NOMO-1 (cell line): Measurements from ENCODE around the gene MAFG.

Source experiments
- DNase-seq, 2 experiments: peaks; one replicate each; lab custom pipeline; 2025; ENCODE audit not compliant: unreplicated experiment in 2 of 2; lab: John Stamatoyannopoulos, UW

Gene MAFG

GRCh38 chr17:81900181-81900820, 27.2 kb downstream of the MAFG start:
- DNase-seq: no peak

- no peak for DNase-seq
Measured at GRCh38 chr17:81899514-81900166, 27.9 kb downstream of the MAFG start.

GRCh38 chr17:81898885-81899284, 28.6 kb downstream of the MAFG start:
- no peak for DNase-seq

GRCh38 chr17:81898029-81898866, 29.3 kb downstream of the MAFG start:
- no peak for DNase-seq

DNA sequence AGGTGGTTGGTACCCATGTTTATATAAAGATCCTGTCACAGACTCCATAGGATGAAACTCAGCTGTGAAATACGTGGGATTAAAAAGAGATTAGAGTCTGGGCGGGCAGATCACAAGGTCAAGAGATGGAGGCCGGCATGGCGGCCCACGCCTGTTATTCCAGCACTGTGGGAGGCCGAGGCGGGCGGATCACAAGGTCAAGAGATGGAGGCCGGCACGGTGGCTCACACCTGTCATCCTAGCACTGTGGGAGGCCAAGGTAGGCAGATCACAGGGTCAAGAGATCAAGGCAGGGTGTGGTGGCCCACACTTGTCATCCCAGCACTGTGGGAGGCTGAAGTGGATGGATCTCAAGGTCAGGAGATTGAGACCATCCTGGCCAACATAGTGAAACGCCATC, 32.1 kb downstream of the MAFG start:
- no peak for DNase-seq

GRCh38 chr17:81891303-81891552, 36.3 kb downstream of the MAFG start:
- DNase-seq: no peak

- DNase-seq: peak in 1 of 2 experiments; percentile 16
Measured at GRCh38 chr17:81890447-81891302, 36.9 kb downstream of the MAFG start.

DNA sequence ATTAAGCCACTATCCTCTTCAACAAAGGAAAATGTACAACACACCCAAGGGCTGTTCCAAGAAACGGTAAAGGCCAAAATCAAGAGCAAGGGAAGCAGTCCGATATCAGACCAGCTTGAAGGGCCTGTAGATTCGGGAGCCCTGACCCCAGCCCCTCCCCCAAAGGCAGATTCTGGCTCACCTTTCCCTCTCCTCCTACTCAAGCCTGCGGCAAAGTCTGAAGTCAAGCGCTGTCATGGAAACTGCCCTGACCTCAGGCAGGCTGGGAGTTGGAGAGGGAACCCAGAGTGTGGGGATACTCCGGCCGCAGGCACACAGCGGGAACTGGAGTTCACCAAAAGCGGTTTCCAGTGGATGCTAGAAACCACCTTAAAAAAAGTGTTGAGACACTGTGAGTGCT, 37.9 kb downstream of the MAFG start:
- DNase-seq: no peak

DNA sequence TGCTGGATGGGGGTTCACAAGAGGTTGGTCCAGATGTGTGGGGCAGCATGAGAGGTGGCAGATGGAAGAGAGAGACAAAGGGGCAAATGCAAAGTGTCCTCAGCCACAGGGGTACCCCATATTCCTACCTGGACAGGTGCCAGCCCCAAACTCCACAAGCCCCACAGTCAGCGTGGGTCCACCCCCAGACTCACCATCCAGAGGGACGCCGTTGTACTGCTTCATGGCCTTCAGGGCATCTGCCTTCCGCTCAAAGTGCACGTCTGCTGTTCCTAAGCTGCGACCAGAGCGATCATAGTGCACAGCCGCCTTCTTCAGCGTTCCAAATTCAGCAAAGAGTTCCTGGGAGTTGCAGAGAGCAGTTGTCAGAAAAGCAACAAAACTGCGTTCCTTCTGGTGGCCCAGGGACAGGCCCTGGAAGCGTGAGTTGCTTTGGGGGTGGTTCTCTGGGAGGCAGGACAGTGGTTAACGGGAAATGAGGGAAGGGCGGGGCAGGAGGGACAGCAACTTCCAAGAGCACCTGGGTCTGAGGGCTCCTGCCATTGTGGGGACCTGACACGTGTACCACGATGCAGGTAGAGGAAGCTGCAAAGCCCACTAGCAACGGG, 38.4 kb downstream of the MAFG start:
- no peak for DNase-seq

DNA sequence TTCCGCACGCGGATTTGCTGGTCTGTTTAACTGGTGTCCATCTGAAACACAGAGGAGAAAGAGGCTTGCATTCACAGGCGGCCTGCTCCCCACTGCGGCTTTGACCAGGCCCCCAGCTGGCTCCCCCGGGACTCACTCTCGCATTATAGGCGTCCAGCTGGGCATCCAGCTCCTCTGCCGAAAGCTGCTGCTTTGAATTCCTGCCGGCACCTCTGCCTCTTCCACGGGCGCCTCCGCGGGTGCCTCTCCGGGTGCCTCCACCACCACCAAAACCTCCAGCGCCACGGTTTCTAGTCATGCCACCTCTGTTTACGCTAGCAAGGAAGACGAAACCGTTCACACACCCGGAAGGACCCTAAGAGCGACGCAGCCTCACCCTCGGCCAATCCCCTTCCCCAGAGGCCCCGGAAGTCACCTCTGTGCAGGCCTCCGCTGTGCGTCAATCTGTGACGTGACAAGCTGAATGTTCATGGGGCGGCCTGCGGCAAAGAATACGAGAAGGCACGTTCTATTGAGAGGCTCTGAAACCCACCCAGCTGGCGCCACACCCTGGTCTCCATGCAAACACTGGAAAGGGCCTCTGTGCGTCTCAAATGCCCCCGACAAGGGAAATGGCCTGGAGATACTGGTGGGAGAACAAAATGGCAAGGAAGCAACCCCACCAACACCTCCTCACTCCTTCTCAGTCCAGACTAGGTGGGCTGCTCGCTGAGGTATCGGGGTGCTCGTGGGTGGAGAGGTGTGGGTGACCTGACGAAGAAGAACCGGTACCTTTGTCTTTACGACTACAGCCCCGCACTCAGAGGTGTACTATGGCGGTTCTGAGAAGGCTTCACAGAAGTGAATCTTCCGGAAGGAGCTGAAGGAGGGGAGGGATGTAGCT, 39.2 kb downstream of the MAFG start:
- DNase-seq: no peak

GRCh38 chr17:81885869-81886548, 41.5 kb downstream of the MAFG start:
- no peak for DNase-seq

DNA sequence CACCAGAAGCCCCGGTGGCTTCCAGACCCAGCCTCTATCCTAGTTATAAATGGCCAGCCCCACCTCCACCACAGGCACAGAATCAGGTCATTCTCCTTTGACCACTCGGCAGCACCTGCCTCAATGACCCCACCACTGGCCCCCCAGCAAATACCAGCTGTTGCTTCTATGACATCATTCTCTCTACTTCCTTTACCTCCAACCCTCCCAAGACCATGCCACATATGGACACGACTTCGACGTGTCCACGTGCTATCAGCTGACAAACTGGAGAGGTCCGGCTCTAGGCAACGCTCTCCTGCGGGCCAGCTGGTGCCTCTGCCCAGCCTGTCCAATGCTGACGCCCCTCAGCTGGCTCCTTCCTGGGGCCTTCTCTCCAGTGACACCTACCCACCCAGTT, 42.1 kb downstream of the MAFG start:
- DNase-seq: no peak

DNA sequence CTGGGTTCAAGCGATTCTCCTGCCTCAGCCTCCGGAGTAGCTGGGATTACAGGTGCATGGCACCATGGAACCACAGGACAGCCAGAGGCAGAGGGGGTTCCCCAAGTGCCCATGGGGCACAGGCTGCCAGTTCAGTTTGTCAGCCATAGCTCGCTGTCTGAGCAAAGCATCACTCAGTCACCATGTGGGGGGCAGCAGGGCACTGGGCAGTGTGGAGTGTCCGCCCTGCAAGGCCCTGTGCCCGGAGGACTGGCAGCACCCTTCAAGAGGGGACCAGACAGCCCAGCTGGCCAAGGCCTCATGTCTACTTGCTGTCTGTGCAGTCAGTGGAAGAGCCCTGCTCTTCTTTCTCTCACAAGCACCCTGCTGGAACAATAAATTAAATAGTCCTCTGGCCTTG, 42.6 kb downstream of the MAFG start:
- DNase-seq: no peak

DNA sequence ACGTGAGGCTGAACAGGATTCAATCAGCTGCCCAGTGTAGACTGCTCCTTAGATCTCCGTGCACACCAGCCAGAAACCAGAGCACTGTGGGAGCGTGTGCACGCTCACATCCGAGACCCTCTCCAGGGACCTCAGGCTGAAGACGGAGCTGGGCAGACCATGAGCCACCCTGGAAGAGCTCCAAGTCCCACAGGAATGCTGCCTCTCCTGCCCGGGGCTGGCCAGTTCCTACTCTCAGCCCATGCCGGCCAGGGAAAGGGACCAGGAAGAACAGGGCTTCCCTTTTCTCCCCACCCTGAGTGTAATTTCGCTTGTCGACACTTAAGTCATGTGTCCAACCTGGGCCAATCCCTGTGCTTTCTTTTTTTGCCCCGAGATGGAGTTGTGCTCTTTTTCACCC, 43.0 kb downstream of the MAFG start:
- no peak for DNase-seq

DNA sequence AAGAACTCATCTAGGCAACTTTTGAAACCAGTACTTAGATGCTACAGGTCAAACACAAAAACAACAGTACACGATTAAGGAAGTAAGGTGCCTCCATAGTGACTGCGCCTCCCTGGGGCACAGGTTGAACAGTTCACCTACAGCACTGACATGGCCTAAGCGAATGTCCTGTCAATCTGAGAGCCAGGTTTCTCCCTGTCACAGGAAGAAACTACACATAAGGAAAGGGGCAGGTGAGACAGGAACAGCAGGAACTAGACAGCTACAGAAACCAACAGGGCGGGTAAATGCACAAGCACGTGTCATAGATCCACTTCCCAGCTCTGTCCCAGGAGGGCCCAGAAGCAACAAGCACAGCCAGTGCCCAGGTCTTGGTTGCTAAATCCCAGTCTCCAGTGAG, 48.4 kb downstream of the MAFG start:
- no peak for DNase-seq

DNA sequence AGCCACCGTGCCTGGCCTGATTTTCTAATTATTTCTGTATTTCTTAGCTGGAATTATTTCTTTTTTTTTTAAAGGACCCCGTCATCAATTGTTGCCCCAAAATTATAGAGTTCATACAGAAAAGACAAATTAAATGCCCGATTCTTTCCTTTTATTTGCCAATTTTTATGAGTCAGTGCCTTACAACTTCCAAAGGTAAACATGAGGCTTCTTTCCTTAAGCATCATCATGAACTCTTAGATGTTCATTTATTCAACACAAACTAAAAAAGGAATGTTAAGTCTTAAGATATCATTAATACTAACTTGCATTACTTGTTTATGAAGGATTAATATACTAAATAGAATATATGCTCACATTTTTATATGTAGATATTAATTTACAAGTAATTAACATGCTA, 49.2 kb downstream of the MAFG start:
- no peak for DNase-seq

- no peak for DNase-seq
Measured at GRCh38 chr17:81877569-81877968, 50.0 kb downstream of the MAFG start.

DNA sequence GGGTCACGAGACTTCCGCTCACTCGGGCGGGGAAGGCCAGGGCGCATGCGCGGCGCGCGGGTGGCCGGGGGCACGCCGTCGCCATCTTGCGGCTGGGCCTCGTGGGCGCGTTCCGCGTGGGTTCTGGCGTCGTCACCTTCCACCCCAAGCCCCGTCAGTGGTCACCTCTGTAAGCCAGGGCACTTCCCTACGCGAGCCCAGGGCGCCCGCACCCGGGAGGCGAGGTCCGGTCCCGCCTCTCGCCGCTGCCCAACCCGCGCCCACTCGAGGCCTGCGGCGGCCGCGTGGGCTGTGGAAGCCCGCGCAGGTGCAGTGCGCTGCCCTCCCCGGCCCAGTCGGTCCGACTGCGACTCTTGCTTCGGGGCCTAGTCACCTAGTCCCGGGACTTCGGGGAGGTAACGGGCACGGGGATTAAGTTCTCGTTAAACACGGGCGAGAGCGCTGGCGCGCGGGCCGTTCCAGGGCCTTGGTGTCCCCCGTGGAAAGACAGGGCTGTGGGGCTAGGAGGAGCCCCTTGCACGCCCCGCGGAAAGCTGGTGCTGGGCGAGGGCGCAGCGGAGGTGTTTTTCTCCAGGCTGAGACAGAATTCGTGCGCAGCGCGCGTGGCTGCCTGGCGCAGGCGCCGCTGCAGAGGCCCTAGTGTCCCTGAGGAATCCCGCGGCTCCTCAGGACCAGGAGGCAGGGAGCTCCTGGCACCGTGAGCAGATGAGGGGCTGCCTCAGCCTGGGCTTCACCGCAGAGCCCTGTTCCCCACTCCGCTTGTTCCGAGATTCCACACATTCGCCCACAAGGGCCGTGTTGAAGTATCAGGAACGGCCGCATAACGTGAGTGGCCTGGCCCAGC, 55.9 kb downstream of the MAFG start:
- peak; percentile 82 to 87 for DNase-seq
